GM12875 (cell line): ENCODE data around the gene MEX3C.

Experiments used
- H3K4me3 ChIP-seq: one replicate; pipeline ENCODE4 v1.5.1; 2011; ENCODE audit warnings: low read depth, low read length, control low read depth
- CTCF ChIP-seq: IDR thresholded peaks from 2 replicates; pipeline ENCODE4 v1.5.1; 2011; ENCODE audit warnings: low read depth, mild to moderate bottlenecking, control low read depth, inconsistent platforms, low read length, moderate library complexity, borderline replicate concordance; ENCODE audit not compliant: insufficient read depth

MEX3C gene

GRCh38 chr18:51162617-51163016 lies 34.9 kb downstream of the MEX3C start:
- no peak for TF ChIP-seq CTCF
- H3K4me3 ChIP-seq, result no peak overlapping the region

GRCh38 chr18:51160646-51161045 lies 36.8 kb downstream of the MEX3C start:
- H3K4me3 ChIP-seq, result no peak overlapping the region
- no peak for TF ChIP-seq CTCF

- no peak overlapping the region for H3K4me3 ChIP-seq
- no peak for TF ChIP-seq CTCF
These were observed 40.3 kb downstream of the MEX3C start for GRCh38 chr18:51157215-51157614.

- no peak for TF ChIP-seq CTCF
- H3K4me3 ChIP-seq, result no peak overlapping the region
These were observed 42.9 kb downstream of the MEX3C start for GRCh38 chr18:51154431-51155063.

- peak overlapping the region; percentile 49 for H3K4me3 ChIP-seq
- TF ChIP-seq CTCF, result no peak
These were observed 43.7 kb downstream of the MEX3C start for GRCh38 chr18:51153659-51154371.

- peak overlapping the region; percentile 16 for H3K4me3 ChIP-seq
- TF ChIP-seq CTCF, result peak; percentile 43; the same call in 1 of the 2 replicates
These were observed 45.6 kb downstream of the MEX3C start for GRCh38 chr18:51151568-51152511.

- no peak overlapping the region for H3K4me3 ChIP-seq
- TF ChIP-seq CTCF, result no peak
These were observed 46.3 kb downstream of the MEX3C start for GRCh38 chr18:51151185-51151567.
